ENCODE measurements around the gene SYT4. TPM values are rescaled to one million over a fixed set of nuclear protein-coding genes. Genes with fewer than 3 reads are reported as not detected.
"Not testable (repeated sequence)": the region's sequence is repeated elsewhere in the genome, so short reads cannot be mapped to it uniquely, and the experiment has no call there.

Gene SYT4, protein sequence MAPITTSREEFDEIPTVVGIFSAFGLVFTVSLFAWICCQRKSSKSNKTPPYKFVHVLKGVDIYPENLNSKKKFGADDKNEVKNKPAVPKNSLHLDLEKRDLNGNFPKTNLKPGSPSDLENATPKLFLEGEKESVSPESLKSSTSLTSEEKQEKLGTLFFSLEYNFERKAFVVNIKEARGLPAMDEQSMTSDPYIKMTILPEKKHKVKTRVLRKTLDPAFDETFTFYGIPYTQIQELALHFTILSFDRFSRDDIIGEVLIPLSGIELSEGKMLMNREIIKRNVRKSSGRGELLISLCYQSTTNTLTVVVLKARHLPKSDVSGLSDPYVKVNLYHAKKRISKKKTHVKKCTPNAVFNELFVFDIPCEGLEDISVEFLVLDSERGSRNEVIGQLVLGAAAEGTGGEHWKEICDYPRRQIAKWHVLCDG
- not detected in 2 replicates for total RNA-seq

DNA sequence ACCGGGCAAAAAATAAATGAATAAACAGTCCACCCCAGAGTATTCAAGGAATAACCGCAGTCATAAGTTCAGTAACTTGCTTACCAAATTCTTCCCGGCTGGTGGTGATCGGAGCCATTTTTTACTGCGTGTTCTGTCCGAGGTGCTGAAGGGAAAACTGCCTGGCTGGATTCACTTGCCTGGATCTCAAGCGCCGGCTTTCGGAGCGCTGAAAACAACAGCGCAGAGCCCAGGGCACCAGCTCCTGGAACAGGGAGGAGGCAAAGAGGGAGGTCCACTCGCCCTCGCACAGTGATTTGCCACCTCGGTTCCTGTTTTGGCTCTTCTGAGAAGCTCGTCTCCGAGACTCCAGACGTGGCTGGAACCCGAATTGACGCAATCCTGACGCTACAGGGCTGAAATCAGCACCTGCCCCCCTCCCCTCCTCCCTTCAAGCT, at the start of gene SYT4:
Gene SYT4, minus strand, starts transcription at position 327 of the 437 bp plus-strand sequence. Its CDS starts 209 bp downstream, at position 118.
- DNase-seq (ENCODE audit: low read depth in 2 of 2), result peak; percentile 20 to 27

- DNase-seq (ENCODE audit: low read depth in 2 of 2), result no peak
Observed at GRCh38 chr18:43322132-43322531, 44.8 kb upstream of the SYT4 start.

- no peak for DNase-seq (ENCODE audit: low read depth in 2 of 2)
Observed at GRCh38 chr18:43314941-43315340, 37.7 kb upstream of the SYT4 start.

DNA sequence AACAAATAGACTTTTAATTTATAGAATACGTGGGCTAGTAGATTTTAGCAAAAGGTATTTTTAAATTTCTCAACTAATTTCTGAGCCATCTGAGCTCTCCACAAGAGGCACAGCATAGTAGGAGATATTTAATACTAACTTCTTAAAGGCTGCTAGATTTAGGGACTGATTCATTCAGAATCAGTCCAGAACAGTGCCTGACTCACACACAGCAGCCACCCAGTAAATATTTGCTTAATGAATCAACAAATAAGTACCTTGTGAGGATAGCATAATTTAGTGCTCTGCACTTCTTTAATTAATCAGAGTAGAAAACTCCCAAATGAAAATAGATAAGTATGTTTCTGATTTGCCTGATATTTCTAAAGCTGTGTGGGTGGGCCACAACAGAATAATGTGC, 35.6 kb upstream of the SYT4 start:
- DNase-seq (ENCODE audit: low read depth in 2 of 2), result no peak

DNA sequence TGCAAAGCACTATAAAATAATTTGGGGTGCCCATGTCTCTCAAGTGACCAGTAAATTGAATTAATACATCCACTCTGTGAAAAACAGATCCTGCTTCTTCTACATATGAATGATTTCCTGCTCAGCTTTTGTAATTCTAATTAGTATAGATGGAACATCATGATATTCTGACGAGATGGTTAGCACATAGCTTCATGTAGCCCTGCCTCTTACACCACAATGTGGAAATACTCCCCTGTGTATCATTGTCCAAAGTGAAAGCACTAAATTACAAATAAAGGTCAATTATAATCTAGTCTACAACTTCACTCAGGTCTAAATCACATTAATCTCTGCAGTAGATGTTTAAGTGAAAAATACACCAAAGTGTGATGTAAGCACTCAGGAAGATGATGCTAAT, 32.9 kb upstream of the SYT4 start:
- DNase-seq (ENCODE audit: low read depth in 2 of 2), result no peak

GRCh38 chr18:43303376-43303775, 26.1 kb upstream of the SYT4 start:
- no peak for DNase-seq (ENCODE audit: low read depth in 2 of 2)

GRCh38 chr18:43286187-43286586, 8.9 kb upstream of the SYT4 start:
- DNase-seq (ENCODE audit: low read depth in 2 of 2), result not testable (repeated sequence)

- no peak for DNase-seq (ENCODE audit: low read depth in 2 of 2)
Observed at GRCh38 chr18:43283299-43283698, 6.0 kb upstream of the SYT4 start.

- no peak for DNase-seq (ENCODE audit: low read depth in 2 of 2)
Observed at GRCh38 chr18:43279015-43279744, 1.9 kb upstream of the SYT4 start.

DNA sequence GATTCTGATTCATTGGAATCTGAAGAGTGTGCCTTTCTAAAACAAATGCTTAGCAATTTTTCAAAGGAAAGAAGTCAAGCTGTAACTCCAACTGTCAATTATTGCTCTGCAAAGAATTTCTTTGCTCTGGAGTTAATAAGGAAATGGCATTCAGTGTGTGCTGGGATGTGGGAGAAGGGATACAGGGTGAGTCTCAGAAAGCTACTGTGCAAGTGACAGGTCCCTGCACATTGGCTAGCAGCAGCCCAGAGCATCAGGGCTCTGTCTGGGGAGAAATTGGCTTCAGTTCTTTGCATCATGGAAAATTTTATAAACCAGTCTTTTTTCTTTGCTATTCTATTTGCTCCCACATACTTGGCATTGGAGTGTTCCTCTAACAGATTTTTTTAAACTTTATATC, 1.1 kb upstream of the SYT4 start:
- no peak for DNase-seq (ENCODE audit: low read depth in 2 of 2)

GRCh38 chr18:43276491-43276890, 799 bp downstream of the SYT4 start:
- DNase-seq (ENCODE audit: low read depth in 2 of 2), result no peak

DNA sequence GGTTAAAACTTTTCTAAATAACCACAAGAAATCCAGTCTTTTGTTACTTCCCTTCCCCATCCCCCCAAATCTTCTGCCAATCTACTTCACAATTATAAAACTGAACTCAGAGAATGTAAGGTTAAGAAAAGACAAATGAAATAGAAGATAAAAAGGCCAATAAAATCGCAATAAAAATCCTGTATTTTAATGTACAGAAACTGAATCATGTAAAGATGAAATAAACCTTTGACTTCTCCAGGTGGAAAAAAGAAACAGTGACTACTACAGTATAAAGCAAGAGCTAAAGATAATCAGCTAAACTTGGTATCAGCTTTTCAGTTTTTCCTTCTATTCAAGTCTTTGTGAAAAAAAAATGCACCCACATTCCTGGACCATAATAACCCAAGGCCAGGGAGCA, 1.7 kb downstream of the SYT4 start:
- DNase-seq (ENCODE audit: low read depth in 2 of 2), result no peak

GRCh38 chr18:43274526-43274925, 2.8 kb downstream of the SYT4 start:
- no peak for DNase-seq (ENCODE audit: low read depth in 2 of 2)

DNA sequence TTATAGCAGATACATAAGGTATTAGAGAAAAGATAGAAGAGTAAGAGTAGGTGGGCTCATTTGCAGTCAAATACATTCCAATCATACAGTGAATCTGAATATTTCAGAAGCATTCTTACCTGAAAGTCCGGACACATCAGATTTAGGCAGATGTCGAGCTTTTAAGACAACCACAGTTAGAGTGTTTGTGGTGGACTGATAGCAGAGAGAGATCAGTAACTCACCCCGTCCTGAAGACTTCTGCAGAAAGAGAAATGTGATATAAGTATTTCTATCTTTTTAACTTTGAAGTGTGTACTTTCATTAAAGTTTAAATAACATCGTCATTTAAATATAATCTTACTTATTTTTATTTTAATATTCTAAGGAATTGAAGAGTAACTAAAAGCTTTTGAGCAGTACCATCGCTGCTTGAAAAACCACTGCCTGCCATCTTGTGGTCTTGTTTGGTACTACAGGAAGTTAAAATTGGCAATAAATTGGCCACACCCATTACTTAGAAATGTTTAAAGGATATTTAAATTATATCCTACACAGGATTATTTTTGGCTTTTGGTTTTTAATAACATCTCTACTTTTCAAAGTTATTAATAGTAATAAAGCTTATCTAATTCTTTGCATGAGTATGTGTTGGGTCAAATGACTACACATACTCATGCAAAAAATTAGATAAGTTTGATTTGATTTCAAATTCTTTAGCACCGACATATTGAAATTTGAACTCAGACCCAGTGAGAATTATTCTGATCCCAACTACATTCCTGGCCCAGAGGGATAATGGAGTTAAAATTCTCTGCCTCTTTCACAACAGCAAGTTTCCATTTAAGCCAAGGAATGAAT, 5.5 kb downstream of the SYT4 start:
- peak; percentile 31 to 52 for DNase-seq (ENCODE audit: low read depth in 2 of 2)

- DNase-seq (ENCODE audit: low read depth in 2 of 2), result no peak
Observed at GRCh38 chr18:43267818-43268217, 9.5 kb downstream of the SYT4 start.

GRCh38 chr18:43265465-43265864, 11.8 kb downstream of the SYT4 start:
- no peak for DNase-seq (ENCODE audit: low read depth in 2 of 2)

DNA sequence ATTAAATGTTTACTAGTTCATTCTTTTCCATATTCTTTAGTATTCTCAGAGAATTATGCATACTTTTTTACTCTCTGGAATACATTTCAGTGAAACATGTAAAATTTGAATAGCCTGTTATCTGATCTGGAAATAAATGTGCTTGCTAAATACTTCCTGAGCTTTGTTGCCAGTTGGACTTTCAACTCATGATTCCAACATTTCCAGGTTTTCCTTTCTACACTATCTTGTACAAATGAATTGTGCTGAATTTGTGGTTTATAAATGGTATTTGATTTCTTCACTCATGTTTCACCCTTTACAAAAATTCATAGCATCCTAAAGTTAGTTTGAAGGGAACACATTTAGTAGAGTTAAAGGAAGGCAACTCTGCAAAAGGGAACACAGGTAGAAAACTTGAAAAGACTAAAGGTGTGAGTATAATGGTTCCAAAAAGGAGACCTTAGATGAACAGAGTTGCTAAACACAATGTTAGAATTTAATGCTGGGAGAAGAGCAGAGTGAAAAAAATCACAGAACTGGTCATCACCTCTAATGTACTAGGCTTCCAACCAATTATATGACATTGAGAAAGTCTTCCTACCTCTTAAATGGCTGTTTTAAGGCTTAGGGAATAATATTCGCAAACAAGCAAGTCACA, 28.6 kb downstream of the SYT4 start:
- DNase-seq (ENCODE audit: low read depth in 2 of 2), result no peak

GRCh38 chr18:43247944-43248343, 29.3 kb downstream of the SYT4 start:
- DNase-seq (ENCODE audit: low read depth in 2 of 2), result no peak

DNA sequence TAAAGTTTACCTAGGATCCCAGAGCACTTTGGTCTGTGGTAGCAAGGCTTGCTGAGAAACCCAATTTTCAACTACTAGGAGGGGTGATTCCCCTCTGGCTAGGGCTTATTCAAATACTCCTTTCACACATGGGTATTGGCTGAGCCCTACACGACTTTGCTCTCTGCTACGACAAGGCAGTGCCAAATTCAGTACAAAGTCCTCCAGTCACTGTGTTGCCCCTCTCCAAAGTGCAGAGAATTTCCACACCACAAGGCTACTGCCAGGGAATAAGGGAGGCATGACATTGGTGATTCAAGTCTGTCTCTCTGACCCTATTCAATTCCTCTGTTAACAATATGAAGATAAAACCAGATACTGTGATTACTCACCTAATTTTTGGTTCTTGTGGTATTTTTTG, 38.9 kb downstream of the SYT4 start:
- DNase-seq (ENCODE audit: low read depth in 2 of 2), result no peak

GRCh38 chr18:43236921-43237320, 40.4 kb downstream of the SYT4 start:
- no peak for DNase-seq (ENCODE audit: low read depth in 2 of 2)

DNA sequence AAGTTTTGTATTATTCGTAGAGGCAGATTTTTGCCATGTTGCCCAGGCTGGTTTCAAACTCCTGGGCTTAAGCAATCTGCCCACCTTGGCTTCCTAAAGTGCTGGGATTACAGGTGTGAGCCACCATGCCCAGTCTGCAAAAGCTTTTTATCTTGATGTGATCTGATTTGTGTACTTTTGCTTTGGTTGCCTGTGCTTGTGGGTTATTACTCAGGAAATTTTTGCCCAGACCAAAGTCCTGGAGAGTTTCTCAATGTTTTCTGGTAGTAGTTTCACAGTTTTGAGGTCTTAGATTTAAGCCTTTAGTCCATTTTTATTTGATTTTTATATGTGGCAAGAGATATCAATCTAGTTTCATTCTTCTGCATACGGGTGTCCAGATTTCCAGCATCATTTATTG, 42.4 kb downstream of the SYT4 start:
- no peak for DNase-seq (ENCODE audit: low read depth in 2 of 2)
